ENCODE results near the gene SRBD1. TPM values are rescaled to one million over a fixed set of nuclear protein-coding genes. Genes with fewer than 3 reads are reported as not detected.

The SRBD1 gene
- total RNA-seq, 1 experiment from 2014 or later = 20.6 TPM

GRCh38 chr2:45554742-45555140 is 56.3 kb downstream of the SRBD1 start:
- no peaks in the 10 kb centered on the region for H4K20me1 ChIP-seq (ENCODE audit: insufficient read depth)
- RAD21 ChIA-PET (ENCODE audit: low non-redundant PET in 1 of 2, low total read pairs in 2 of 2, uncharacterized antibody in 2 of 2, unreplicated experiment in 2 of 2) = no interaction called here
- H3K27ac ChIP-seq (ENCODE audit: low read depth, low read length) = no peak overlapping the region
- no TSS peak for BruUV-seq (replicated peaks)
- H3K4me1 ChIP-seq (ENCODE audit: control insufficient read depth in 1 of 2, insufficient read depth in 2 of 2, low read length in 2 of 2) = no peaks in the 10 kb centered on the region
- no peak overlapping the region for H3K4me3 ChIP-seq (replicated peaks in 1 of 2; ENCODE audit: low read depth in 1 of 2, low read length in 2 of 2)
- TF ChIP-seq SIN3A (IDR thresholded peaks at IDR 0.05; ENCODE audit: low read depth) (no peak), SP1 (IDR thresholded peaks at IDR 0.05; ENCODE audit: low read depth) (no peak), MAX (IDR thresholded peaks at IDR 0.05) (no peak), EZH2phosphoT487 (IDR thresholded peaks at IDR 0.05; ENCODE audit: borderline replicate concordance) (no peak), ZBTB33 (IDR thresholded peaks at IDR 0.05; ENCODE audit: extremely low read depth, insufficient replicate concordance, low read length) (no peak), ZNF274 (IDR thresholded peaks at IDR 0.05; ENCODE audit: low read depth, low read length) (no peak), REST (IDR thresholded peaks at IDR 0.05; ENCODE audit: low read depth) (no peak), ELF1 (IDR thresholded peaks at IDR 0.05; ENCODE audit: borderline replicate concordance, low read depth) (no peak), YY1 (IDR thresholded peaks at IDR 0.05; ENCODE audit: extremely low read depth, insufficient replicate concordance, low read depth, low read length) (no peak), FOSL1 (IDR thresholded peaks at IDR 0.05; ENCODE audit: low read depth) (no peak)
- H3K79me2 ChIP-seq (ENCODE audit: insufficient read depth, low read length) = no peaks in the 10 kb centered on the region
- H3K4me2 ChIP-seq (ENCODE audit: low read length) = no peak overlapping the region
- DNase-seq (ENCODE audit: low read depth, low spot score) (no peak), ATAC-seq (no peak)
- H3K9me3 ChIP-seq (ENCODE audit: control insufficient read depth in 1 of 2, insufficient read depth in 1 of 2, low read depth in 1 of 2, low read length in 2 of 2) = no peaks in the 10 kb centered on the region
- CTCF ChIA-PET = no interaction called here
- no peak overlapping the region for H2AFZ ChIP-seq (ENCODE audit: low read depth, low read length, poor library complexity, severe bottlenecking)
- intact Hi-C loops (cut with micrococcal nuclease) = no loop called here
- POLR2A ChIA-PET = no interaction called here
- 0 out of 4 replicates have a peak, but pooled peaks cover 0 to 3% of the 10 kb centered on the region in 2 experiments for H3K36me3 ChIP-seq (ENCODE audit: control insufficient read depth in 1 of 2, insufficient read depth in 2 of 2, low read length in 2 of 2)
- H3K27me3 ChIP-seq (ENCODE audit: insufficient read depth, low read length) = no peaks in the 10 kb centered on the region
- no peak overlapping the region for H3K9ac ChIP-seq (ENCODE audit: low read length)
- no peaks in the 10 kb centered on the region for H3K9me2 ChIP-seq (ENCODE audit: insufficient read depth)

Data from HCT116 (cell line).